Measurements from ENCODE around the gene PARD3.
"Not testable (repeated sequence)": the region's sequence is repeated elsewhere in the genome, so short reads cannot be mapped to it uniquely, and the experiment has no call there.

PARD3 gene

DNA sequence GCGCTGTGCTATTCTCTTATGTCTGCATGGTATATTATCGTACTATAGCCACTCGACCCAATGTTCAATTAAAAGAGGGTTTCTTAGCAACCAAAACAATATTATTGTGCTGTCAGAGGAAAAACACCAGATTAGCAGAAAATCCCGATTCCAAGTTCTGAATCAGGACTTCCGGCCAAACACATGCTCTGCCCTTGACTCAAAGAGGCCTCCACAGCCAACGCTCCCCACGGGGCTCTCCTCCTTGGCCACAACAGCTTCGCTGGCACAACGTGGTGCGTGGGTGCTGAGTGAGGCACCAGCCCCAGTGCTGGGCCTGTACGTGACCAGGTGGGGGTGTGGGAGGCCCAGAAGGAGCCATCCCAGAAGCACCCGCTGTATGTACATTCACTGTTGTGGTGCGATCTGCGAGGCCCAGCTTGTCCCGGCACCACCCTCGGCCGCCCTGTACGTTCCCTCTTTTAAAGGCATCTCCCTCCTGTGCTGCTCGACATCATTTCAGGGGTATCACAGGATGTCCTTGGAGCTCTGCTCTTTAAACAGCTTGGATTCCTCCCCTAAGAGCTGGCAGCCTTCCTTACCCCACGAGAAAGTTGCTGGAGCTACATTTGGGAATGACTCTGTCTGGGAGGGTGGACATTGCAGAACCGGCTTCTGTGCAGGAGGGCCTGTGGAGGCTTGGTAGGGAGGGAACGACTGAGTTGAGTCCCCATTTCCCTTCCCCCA lies 736.2 kb downstream of the PARD3 start:
- DNase-seq, result no peak

- DNase-seq, result no peak
Measured at GRCh38 chr10:34078017-34078744, 736.9 kb downstream of the PARD3 start.

DNA sequence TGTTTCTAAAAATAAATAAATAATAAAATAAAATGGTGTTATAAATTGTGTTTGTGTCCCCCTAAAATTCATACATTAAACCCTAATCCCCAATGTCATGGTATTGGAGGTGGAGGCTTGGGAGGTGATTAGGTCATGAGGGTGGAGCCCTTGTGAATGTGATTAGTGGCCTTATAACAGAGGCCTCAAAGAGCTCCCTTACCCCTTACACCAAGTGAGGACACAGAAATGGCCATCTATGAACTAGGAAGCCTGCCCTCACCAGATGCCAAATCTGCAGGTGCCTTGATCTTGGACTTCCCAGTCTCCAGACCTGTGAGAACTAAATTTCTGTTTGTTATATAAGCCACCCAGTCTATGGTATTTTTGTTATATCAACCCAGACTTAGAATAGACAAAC lies 738.7 kb downstream of the PARD3 start:
- no peak for DNase-seq

DNA sequence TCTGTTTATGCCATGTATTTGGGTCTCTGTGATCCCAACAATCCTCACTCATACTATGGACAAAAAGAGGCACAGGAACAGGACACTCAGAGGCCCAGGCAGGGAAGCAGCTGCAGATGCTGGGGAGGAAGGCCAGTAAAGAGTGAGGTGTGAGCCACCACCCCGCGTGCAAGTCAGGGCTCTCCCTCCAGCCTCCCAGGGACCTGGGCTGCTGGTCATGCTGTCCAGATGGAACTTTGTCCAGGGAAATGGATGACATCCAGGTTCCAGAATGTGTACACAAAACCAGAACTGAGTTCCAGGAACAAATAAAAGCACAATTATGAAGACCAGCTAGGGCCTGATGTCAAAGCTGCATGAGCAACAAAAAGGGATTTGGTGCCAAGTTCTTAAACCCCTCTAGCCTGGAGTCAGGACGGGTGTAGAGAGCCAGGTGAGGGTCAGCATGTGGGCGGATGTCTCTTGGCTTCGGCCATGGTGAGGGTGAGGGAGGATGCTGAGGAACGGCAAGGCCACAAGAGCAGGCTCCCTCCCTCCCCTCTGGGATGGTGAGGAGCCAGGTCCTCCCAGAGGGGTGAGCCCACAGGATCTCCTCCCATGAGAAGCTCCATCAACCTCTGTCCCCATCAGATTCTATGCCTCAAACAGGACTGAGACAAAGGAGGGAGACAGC lies 739.7 kb downstream of the PARD3 start:
- no peak for DNase-seq

- DNase-seq, result no peak
Measured at GRCh38 chr10:34074051-34074450, 741.0 kb downstream of the PARD3 start.

DNA sequence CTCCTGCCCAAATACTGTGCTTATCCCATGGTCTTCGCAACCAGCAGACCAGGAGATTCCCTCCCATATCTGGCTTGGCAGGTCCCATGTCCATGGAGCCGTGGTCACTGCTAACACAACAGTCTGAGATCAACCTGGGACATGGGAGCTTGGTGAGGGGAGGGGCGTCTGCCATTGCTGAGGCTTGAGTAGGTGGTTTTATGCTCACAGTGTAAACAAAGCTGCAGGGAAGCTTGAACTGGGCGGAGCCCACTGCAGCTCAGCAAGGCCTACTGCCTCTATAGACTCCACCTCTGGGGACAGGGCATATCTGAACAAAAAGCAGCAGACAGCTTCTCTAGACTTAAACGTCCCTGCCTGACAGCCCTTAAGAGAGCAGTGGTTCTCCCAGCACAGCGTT lies 747.4 kb downstream of the PARD3 start:
- not testable (repeated sequence) for DNase-seq

GRCh38 chr10:34063592-34063991 lies 751.5 kb downstream of the PARD3 start:
- no peak for DNase-seq

DNA sequence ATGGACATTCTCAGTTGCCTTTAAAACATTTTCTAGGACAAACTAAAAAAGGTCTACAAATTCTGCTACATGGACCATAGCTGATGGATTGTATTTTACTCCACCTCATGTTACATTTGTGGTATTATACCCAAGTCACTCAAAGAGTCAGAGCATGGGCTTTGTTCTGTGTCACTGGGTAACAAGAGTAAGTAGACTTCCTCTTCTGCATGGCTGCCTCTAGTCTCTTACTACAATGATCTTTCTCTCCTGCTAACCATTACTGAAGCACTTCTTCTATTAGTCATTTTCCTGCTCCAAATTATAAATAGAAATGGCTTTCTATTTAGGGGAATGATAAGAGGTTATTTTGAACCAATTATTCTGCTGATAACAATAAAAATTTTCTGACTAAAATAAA lies 753.3 kb downstream of the PARD3 start:
- DNase-seq, result no peak
